Measurements from ENCODE around the gene NRG3.

Gene NRG3

GRCh38 chr10:82213784-82214183 is 338.8 kb downstream of the NRG3 start:
- DNase-seq (ENCODE audit: low read depth), result no peak

GRCh38 chr10:82221056-82221455 is 346.1 kb downstream of the NRG3 start:
- no peak for DNase-seq (ENCODE audit: low read depth)

GRCh38 chr10:82221601-82222149 is 346.7 kb downstream of the NRG3 start:
- DNase-seq (ENCODE audit: low read depth), result no peak

GRCh38 chr10:82228701-82229100 is 353.7 kb downstream of the NRG3 start:
- no peak for DNase-seq (ENCODE audit: low read depth)

- DNase-seq (ENCODE audit: low read depth), result no peak
Measured at GRCh38 chr10:82234173-82234572, 359.2 kb downstream of the NRG3 start.

- DNase-seq (ENCODE audit: low read depth), result no peak
Measured at GRCh38 chr10:82236084-82236731, 361.2 kb downstream of the NRG3 start.

- DNase-seq (ENCODE audit: low read depth), result no peak
Measured at GRCh38 chr10:82238291-82238690, 363.3 kb downstream of the NRG3 start.

- DNase-seq (ENCODE audit: low read depth), result no peak
Measured at GRCh38 chr10:82240408-82240807, 365.4 kb downstream of the NRG3 start.

- no peak for DNase-seq (ENCODE audit: low read depth)
Measured at GRCh38 chr10:82242778-82243177, 367.8 kb downstream of the NRG3 start.

GRCh38 chr10:82245157-82245556 is 370.2 kb downstream of the NRG3 start:
- DNase-seq (ENCODE audit: low read depth), result no peak

GRCh38 chr10:82245906-82246560 is 371.0 kb downstream of the NRG3 start:
- no peak for DNase-seq (ENCODE audit: low read depth)

GRCh38 chr10:82249141-82249540 is 374.1 kb downstream of the NRG3 start:
- no peak for DNase-seq (ENCODE audit: low read depth)

GRCh38 chr10:82251222-82251906 is 376.4 kb downstream of the NRG3 start:
- no peak for DNase-seq (ENCODE audit: low read depth)

- DNase-seq (ENCODE audit: low read depth), result no peak
Measured at GRCh38 chr10:82252081-82252480, 377.1 kb downstream of the NRG3 start.

- no peak for DNase-seq (ENCODE audit: low read depth)
Measured at GRCh38 chr10:82254237-82254636, 379.2 kb downstream of the NRG3 start.

- DNase-seq (ENCODE audit: low read depth), result no peak
Measured at GRCh38 chr10:82256275-82256674, 381.3 kb downstream of the NRG3 start.

GRCh38 chr10:82266438-82266837 is 391.4 kb downstream of the NRG3 start:
- DNase-seq (ENCODE audit: low read depth), result no peak

- no peak for DNase-seq (ENCODE audit: low read depth)
Measured at GRCh38 chr10:82267014-82267413, 392.0 kb downstream of the NRG3 start.

- DNase-seq (ENCODE audit: low read depth), result no peak
Measured at GRCh38 chr10:82267465-82267864, 392.5 kb downstream of the NRG3 start.

- DNase-seq (ENCODE audit: low read depth), result no peak
Measured at GRCh38 chr10:82267960-82268359, 393.0 kb downstream of the NRG3 start.

GRCh38 chr10:82277591-82277990 is 402.6 kb downstream of the NRG3 start:
- DNase-seq (ENCODE audit: low read depth), result no peak

GRCh38 chr10:82278401-82279182 is 403.6 kb downstream of the NRG3 start:
- DNase-seq (ENCODE audit: low read depth), result no peak
